ENCODE results near the gene UBE2C.
"Not testable (repeated sequence)": the region's sequence is repeated elsewhere in the genome, so short reads cannot be mapped to it uniquely, and the experiment has no call there.

Gene UBE2C

DNA sequence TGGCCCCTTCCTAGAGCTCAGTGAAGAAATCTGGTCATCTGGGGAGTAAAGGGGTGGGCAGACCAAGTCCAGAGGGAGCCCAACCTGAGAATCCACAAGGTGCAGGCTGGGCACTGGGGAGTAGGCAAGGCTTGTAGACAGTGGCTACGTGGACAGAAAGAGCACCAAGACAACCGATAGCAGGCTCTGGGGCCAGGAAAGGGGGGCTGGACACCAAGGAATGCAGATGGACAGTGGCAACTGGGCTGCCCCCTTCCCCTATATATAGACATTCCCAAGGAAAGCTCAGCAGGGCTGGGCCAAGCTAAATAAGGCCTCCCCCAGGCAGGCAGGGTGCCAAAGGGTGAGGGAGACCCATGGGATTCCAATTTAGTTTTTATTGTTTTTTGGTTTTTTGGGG is 16.1 kb downstream of the UBE2C start:
- ATAC-seq: 0 out of 3 replicates have a peak, but pooled peaks have one; percentile 14
- TF ChIP-seq GLIS3 (CRISPR knock-in tag; IDR thresholded peaks at IDR 0.05) (no peak), ISL1 (CRISPR knock-in tag; IDR thresholded peaks at IDR 0.05) (no peak), OSR1 (CRISPR knock-in tag; IDR thresholded peaks at IDR 0.05) (no peak), ZNF565 (CRISPR knock-in tag; conservative IDR thresholded peaks at IDR 0.05; ENCODE audit: low read depth) (no peak), ZFP30 (CRISPR knock-in tag; IDR thresholded peaks at IDR 0.05) (no peak)

DNA sequence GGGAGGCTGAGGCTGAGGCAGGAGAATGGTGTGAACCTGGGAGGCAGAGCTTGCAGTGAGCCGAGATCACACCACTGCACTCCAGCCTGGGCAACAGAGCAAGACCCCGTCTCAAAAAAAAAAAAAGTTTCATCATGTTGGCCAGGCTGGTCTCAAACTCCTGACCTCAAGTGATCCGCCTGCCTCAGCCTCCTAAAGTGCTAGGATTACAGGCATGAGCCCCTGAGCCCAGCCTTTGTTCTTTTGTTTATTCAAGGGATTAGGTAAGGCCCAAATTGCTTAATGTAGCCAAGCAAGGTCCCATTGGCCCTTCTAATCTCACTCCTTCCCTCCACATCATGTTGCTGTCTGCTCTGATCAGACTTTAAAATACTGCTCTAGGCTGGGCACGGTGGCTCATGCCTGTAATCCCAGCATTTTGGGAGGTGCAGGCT is 17.2 kb downstream of the UBE2C start:
- ATAC-seq: not testable (repeated sequence)

DNA sequence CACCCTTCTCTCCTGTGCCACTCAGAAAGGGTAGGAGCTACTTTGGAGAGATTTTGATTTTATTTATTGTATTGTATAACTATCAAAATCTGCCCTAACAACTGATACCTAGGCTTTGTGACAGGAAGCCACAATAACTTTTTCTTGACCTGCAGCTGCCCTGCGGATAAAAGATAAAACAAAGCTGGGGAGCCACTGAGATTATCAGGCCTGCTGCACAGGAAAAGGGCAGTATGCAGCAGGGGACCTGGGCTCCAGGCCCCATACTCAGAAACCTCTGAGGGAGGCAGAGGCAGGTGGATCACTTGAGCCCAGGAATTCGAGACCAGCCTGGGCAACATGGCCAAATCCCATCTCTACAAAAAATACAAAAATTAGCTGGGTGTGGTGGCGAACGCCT is 20.2 kb downstream of the UBE2C start:
- TF ChIP-seq, protein P1, sequence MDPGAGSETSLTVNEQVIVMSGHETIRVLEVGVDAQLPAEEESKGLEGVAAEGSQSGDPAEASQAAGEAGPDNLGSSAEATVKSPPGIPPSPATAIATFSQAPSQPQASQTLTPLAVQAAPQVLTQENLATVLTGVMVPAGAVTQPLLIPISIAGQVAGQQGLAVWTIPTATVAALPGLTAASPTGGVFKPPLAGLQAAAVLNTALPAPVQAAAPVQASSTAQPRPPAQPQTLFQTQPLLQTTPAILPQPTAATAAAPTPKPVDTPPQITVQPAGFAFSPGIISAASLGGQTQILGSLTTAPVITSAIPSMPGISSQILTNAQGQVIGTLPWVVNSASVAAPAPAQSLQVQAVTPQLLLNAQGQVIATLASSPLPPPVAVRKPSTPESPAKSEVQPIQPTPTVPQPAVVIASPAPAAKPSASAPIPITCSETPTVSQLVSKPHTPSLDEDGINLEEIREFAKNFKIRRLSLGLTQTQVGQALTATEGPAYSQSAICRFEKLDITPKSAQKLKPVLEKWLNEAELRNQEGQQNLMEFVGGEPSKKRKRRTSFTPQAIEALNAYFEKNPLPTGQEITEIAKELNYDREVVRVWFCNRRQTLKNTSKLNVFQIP (CRISPR knock-in tag; IDR thresholded peaks at IDR 0.05; ENCODE audit: borderline replicate concordance, low read depth): no peak
- TF ChIP-seq CSDC2 (CRISPR knock-in tag; IDR thresholded peaks at IDR 0.05) (no peak), ZNF565 (CRISPR knock-in tag; conservative IDR thresholded peaks at IDR 0.05; ENCODE audit: low read depth) (no peak), TOX (CRISPR knock-in tag; IDR thresholded peaks at IDR 0.05; ENCODE audit: borderline replicate concordance) (no peak), ZNF8 (CRISPR knock-in tag; IDR thresholded peaks at IDR 0.05) (no peak), GLIS3 (CRISPR knock-in tag; IDR thresholded peaks at IDR 0.05) (no peak), ZNF70 (CRISPR knock-in tag; IDR thresholded peaks at IDR 0.05) (no peak), TCF4 (CRISPR knock-in tag; IDR thresholded peaks at IDR 0.05; ENCODE audit: borderline replicate concordance) (no peak), ISL1 (CRISPR knock-in tag; IDR thresholded peaks at IDR 0.05) (no peak), ZFP30 (CRISPR knock-in tag; IDR thresholded peaks at IDR 0.05) (no peak), ESRRG (CRISPR knock-in tag; IDR thresholded peaks at IDR 0.05) (no peak), RARB (CRISPR knock-in tag; IDR thresholded peaks at IDR 0.05) (no peak), BACH2 (CRISPR knock-in tag; IDR thresholded peaks at IDR 0.05; ENCODE audit: borderline replicate concordance) (no peak), SNAI2 (CRISPR knock-in tag; IDR thresholded peaks at IDR 0.05) (no peak), ZC3H10 (CRISPR knock-in tag; IDR thresholded peaks at IDR 0.05) (no peak), ARNTL (CRISPR knock-in tag; IDR thresholded peaks at IDR 0.05; ENCODE audit: borderline replicate concordance, low read depth) (no peak)
- TF ChIP-seq, protein P2, sequence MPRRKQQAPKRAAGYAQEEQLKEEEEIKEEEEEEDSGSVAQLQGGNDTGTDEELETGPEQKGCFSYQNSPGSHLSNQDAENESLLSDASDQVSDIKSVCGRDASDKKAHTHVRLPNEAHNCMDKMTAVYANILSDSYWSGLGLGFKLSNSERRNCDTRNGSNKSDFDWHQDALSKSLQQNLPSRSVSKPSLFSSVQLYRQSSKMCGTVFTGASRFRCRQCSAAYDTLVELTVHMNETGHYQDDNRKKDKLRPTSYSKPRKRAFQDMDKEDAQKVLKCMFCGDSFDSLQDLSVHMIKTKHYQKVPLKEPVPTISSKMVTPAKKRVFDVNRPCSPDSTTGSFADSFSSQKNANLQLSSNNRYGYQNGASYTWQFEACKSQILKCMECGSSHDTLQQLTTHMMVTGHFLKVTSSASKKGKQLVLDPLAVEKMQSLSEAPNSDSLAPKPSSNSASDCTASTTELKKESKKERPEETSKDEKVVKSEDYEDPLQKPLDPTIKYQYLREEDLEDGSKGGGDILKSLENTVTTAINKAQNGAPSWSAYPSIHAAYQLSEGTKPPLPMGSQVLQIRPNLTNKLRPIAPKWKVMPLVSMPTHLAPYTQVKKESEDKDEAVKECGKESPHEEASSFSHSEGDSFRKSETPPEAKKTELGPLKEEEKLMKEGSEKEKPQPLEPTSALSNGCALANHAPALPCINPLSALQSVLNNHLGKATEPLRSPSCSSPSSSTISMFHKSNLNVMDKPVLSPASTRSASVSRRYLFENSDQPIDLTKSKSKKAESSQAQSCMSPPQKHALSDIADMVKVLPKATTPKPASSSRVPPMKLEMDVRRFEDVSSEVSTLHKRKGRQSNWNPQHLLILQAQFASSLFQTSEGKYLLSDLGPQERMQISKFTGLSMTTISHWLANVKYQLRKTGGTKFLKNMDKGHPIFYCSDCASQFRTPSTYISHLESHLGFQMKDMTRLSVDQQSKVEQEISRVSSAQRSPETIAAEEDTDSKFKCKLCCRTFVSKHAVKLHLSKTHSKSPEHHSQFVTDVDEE (CRISPR knock-in tag; IDR thresholded peaks at IDR 0.05): no peak
- TF ChIP-seq, protein P3, sequence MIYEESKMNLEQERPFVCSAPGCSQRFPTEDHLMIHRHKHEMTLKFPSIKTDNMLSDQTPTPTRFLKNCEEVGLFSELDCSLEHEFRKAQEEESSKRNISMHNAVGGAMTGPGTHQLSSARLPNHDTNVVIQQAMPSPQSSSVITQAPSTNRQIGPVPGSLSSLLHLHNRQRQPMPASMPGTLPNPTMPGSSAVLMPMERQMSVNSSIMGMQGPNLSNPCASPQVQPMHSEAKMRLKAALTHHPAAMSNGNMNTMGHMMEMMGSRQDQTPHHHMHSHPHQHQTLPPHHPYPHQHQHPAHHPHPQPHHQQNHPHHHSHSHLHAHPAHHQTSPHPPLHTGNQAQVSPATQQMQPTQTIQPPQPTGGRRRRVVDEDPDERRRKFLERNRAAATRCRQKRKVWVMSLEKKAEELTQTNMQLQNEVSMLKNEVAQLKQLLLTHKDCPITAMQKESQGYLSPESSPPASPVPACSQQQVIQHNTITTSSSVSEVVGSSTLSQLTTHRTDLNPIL (CRISPR knock-in tag; IDR thresholded peaks at IDR 0.05; ENCODE audit: low read depth): no peak
- TF ChIP-seq, protein P4, sequence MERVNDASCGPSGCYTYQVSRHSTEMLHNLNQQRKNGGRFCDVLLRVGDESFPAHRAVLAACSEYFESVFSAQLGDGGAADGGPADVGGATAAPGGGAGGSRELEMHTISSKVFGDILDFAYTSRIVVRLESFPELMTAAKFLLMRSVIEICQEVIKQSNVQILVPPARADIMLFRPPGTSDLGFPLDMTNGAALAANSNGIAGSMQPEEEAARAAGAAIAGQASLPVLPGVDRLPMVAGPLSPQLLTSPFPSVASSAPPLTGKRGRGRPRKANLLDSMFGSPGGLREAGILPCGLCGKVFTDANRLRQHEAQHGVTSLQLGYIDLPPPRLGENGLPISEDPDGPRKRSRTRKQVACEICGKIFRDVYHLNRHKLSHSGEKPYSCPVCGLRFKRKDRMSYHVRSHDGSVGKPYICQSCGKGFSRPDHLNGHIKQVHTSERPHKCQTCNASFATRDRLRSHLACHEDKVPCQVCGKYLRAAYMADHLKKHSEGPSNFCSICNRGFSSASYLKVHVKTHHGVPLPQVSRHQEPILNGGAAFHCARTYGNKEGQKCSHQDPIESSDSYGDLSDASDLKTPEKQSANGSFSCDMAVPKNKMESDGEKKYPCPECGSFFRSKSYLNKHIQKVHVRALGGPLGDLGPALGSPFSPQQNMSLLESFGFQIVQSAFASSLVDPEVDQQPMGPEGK (CRISPR knock-in tag; IDR thresholded peaks at IDR 0.05; ENCODE audit: borderline replicate concordance): no peak
- TF ChIP-seq, protein P5, sequence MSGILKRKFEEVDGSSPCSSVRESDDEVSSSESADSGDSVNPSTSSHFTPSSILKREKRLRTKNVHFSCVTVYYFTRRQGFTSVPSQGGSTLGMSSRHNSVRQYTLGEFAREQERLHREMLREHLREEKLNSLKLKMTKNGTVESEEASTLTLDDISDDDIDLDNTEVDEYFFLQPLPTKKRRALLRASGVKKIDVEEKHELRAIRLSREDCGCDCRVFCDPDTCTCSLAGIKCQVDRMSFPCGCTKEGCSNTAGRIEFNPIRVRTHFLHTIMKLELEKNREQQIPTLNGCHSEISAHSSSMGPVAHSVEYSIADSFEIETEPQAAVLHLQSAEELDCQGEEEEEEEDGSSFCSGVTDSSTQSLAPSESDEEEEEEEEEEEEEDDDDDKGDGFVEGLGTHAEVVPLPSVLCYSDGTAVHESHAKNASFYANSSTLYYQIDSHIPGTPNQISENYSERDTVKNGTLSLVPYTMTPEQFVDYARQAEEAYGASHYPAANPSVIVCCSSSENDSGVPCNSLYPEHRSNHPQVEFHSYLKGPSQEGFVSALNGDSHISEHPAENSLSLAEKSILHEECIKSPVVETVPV (CRISPR knock-in tag; IDR thresholded peaks at IDR 0.05): no peak
- ATAC-seq: no peak

Data from SK-N-SH treated with all-trans-retinoic acid at 6 μM for 48 hours (cell line).